ENCODE measurements around the gene IL23A. TPM values are rescaled to one million over a fixed set of nuclear protein-coding genes. Genes with fewer than 3 reads are reported as not detected.
"Not testable (repeated sequence)": the region's sequence is repeated elsewhere in the genome, so short reads cannot be mapped to it uniquely, and the experiment has no call there.

Gene IL23A
- total RNA-seq, 1 donor from 2014 or later, result not detected

DNA sequence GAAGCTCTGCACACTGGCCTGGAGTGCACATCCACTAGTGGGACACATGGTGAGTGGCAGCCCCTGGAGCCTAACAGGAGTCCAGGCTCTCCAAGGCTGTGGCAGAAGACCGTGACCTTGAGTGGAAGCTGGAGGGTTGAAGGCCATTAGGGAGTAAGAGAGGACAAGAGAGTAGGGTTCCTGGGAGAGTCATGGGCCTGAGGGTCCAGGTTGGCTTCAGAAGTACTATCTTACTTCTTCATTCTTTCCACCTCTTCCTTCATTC is 406 bp downstream of the IL23A start:
- Mint-ChIP-seq H3K27ac (ENCODE audit: unreplicated experiment) (peak overlapping the region; percentile 42), H3K4me3 (ENCODE audit: unreplicated experiment) (no peak overlapping the region), H3K27me3 (ENCODE audit: low read depth) (no peaks in the 10 kb centered on the region), H3K36me3 (ENCODE audit: low read depth) (peaks cover 18% of the 10 kb centered on the region), H3K4me1 (ENCODE audit: low read depth) (peaks cover 8% of the 10 kb centered on the region), H3K9me3 (ENCODE audit: low read depth) (no peaks in the 10 kb centered on the region)
- no peak for TF ChIP-seq CTCF (IDR thresholded peaks at IDR 0.05)
- DNase-seq (ENCODE audit: low spot score), result no peak

DNA sequence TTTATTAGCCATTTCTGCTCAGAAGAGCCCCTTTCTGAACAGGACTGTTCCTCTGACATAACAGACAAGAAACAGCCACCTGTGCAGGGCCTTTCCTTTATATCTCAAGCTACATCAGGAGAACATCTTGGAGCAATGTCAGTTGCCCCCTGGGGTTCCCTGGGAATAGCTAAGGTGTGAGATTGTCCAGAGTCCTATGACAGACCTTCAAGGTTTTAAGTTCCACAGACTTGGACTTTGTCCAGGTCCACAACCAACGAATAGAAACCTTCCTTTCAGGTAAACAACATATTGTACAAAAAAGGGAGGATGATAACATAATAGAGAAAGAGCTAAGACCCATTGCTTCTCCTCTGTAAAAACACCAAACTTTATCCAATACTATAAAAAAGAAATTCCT is 2.9 kb downstream of the IL23A start:
- H3K4me1 Mint-ChIP-seq (ENCODE audit: low read depth), result no peaks in the 10 kb centered on the region
- H3K4me3 Mint-ChIP-seq (ENCODE audit: unreplicated experiment), result no peak overlapping the region
- DNase-seq (ENCODE audit: low spot score), result no peak
- H3K27me3 Mint-ChIP-seq (ENCODE audit: low read depth), result no peaks in the 10 kb centered on the region
- H3K9me3 Mint-ChIP-seq (ENCODE audit: low read depth), result no peaks in the 10 kb centered on the region
- peaks cover 29% of the 10 kb centered on the region for H3K36me3 Mint-ChIP-seq (ENCODE audit: low read depth)
- H3K27ac Mint-ChIP-seq (ENCODE audit: unreplicated experiment), result no peak overlapping the region
- TF ChIP-seq CTCF (IDR thresholded peaks at IDR 0.05), result no peak

- H3K27ac Mint-ChIP-seq (ENCODE audit: unreplicated experiment); H3K27me3 Mint-ChIP-seq (ENCODE audit: low read depth); H3K4me1 Mint-ChIP-seq (ENCODE audit: low read depth); H3K9me3 Mint-ChIP-seq (ENCODE audit: low read depth); H3K4me3 Mint-ChIP-seq (ENCODE audit: unreplicated experiment); DNase-seq (ENCODE audit: low spot score): not testable (repeated sequence)
- peaks cover 33% of the 10 kb centered on the region for H3K36me3 Mint-ChIP-seq (ENCODE audit: low read depth)
These were observed 3.6 kb downstream of the IL23A start for GRCh38 chr12:56342290-56342689.

DNA sequence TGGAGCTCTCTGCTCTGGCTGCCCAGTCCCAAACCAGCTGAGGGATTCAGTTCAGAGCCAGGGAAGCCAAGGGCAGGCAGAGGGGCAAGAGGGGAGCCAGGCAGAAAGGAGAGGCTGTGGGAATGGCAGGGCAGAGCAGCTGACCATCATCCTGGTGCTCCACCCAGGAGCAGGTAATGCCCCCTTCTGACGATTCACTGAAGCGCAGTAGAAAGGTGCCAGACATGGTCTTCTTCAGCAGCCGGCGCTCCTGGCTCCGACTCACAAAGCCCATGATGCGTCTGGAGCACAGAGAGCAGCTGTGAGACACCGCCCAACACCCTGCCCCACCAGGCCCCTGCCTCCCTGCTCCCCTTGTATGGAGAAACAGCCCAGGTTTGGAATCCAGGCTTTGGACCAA is 8.0 kb downstream of the IL23A start:
- H3K27me3 Mint-ChIP-seq (ENCODE audit: low read depth), result no peaks in the 10 kb centered on the region
- H3K4me3 Mint-ChIP-seq (ENCODE audit: unreplicated experiment), result no peak overlapping the region
- peak; percentile 29 for TF ChIP-seq CTCF (IDR thresholded peaks at IDR 0.05)
- DNase-seq (ENCODE audit: low spot score), result no peak
- peaks cover 60% of the 10 kb centered on the region for H3K36me3 Mint-ChIP-seq (ENCODE audit: low read depth)
- no peaks in the 10 kb centered on the region for H3K4me1 Mint-ChIP-seq (ENCODE audit: low read depth)
- no peak overlapping the region for H3K27ac Mint-ChIP-seq (ENCODE audit: unreplicated experiment)
- no peaks in the 10 kb centered on the region for H3K9me3 Mint-ChIP-seq (ENCODE audit: low read depth)

DNA sequence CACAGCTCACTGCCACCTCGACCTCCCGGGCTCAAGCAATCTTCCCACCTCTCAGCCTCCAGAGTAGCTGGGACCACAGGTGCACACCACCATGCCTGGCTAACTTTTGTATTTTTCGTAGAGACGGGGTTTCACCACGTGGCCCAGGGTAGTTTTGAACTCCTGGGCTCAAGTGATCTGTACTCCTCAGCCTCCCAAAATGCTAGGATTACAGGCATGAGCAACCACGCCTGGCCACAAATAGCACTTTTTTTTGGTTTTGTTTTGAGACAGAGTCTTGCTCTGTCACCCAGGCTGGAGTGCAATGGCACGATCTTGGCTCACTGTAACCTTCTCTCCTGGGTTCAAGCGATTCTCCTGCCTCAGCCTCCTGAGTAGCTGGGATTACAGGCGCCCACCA is 8.6 kb downstream of the IL23A start:
- H3K27me3 Mint-ChIP-seq (ENCODE audit: low read depth); H3K4me1 Mint-ChIP-seq (ENCODE audit: low read depth); H3K27ac Mint-ChIP-seq (ENCODE audit: unreplicated experiment); H3K4me3 Mint-ChIP-seq (ENCODE audit: unreplicated experiment); H3K9me3 Mint-ChIP-seq (ENCODE audit: low read depth); DNase-seq (ENCODE audit: low spot score): not testable (repeated sequence)
- H3K36me3 Mint-ChIP-seq (ENCODE audit: low read depth), result peaks cover 59% of the 10 kb centered on the region

GRCh38 chr12:56348776-56349175 is 10.1 kb downstream of the IL23A start:
- TF ChIP-seq CTCF (IDR thresholded peaks at IDR 0.05), result no peak
- no peaks in the 10 kb centered on the region for H3K27me3 Mint-ChIP-seq (ENCODE audit: low read depth)
- H3K27ac Mint-ChIP-seq (ENCODE audit: unreplicated experiment), result no peak overlapping the region
- no peak overlapping the region for H3K4me3 Mint-ChIP-seq (ENCODE audit: unreplicated experiment)
- H3K4me1 Mint-ChIP-seq (ENCODE audit: low read depth), result no peaks in the 10 kb centered on the region
- H3K36me3 Mint-ChIP-seq (ENCODE audit: low read depth), result peaks cover 50% of the 10 kb centered on the region
- DNase-seq (ENCODE audit: low spot score), result no peak
- H3K9me3 Mint-ChIP-seq (ENCODE audit: low read depth), result no peaks in the 10 kb centered on the region

All from chondrocyte (in vitro differentiated cells).